ENCODE data around the gene PACC1.

- TF ChIP-seq CTCF (conservative IDR thresholded peaks at IDR 0.05) (no peak), EZH2 (IDR thresholded peaks at IDR 0.05; ENCODE audit: low read depth) (no peak)
These were observed 33.2 kb downstream of the PACC1 start for GRCh38 chr1:212381397-212382035.
